HepG2 (cell line): ENCODE results near the gene MUC13. TPM values are rescaled to one million over a fixed set of nuclear protein-coding genes. Genes with fewer than 3 reads are reported as not detected.

ENCODE experiments used
- ATAC-seq: fragments of 200-7000 bp; cut with Tn5 transposase; 3 replicates; pipeline ENCODE4 v1.9.1; 2020; ENCODE audit warnings: mild to moderate bottlenecking, moderate library complexity
- BruUV-seq: library from RNA; stranded (reverse); fragments of 400-500 nt; replicated peaks from 2 replicates; lab custom pipeline; 2021; lab: Mats Ljungman, UMichigan
- CTCF ChIA-PET: fragments of 300-600 bp; formaldehyde crosslinking; extraction: SDS; loops from one replicate; lab custom pipeline; 2021; ENCODE audit warnings: low total read pairs, inconsistent platforms, low intra/inter-chr PET ratio; lab: Yijun Ruan, JAX
- POLR2A ChIA-PET: fragments of 350-600 bp; sonication (Branson Sonifier 250); formaldehyde crosslinking; loops from one replicate; lab custom pipeline; 2020; ENCODE audit warnings: antibody characterized with exemption, inconsistent platforms; lab: Yijun Ruan, JAX
- DNase-seq: peaks from one replicate; pipeline ENCODE4 v3.0.0-alpha.2; 2015; ENCODE audit warnings: low spot score
- FAIRE-seq: peaks from 3 replicates; lab custom pipeline; 2011; peaks lifted over from hg19 to GRCh38; lab: Jason Lieb, UNC
- H2AFZ ChIP-seq: one replicate; pipeline ENCODE4 v1.6.1; 2011; ENCODE audit warnings: low read length, inconsistent platforms
- H3K27ac ChIP-seq: fragments of 300-600 bp; 3 replicates; pipeline ENCODE4 v1.8.0; 2011; ENCODE audit warnings: mixed run types, mild to moderate bottlenecking, mixed read lengths, low read length, inconsistent platforms; ENCODE audit not compliant: insufficient read depth; ENCODE audit errors: extremely low read length
- H3K27me3 ChIP-seq, 2 experiments: fragments of 200-600 bp in 1 of 2; 2 replicates in 1 of 2; 3 replicates in 1 of 2; pipeline versions ENCODE4 v1.6.0 to v1.8.0; 2011; ENCODE audit warnings: low read length in 2 of 2, mild to moderate bottlenecking in 2 of 2, moderate library complexity in 2 of 2, inconsistent platforms in 1 of 2; ENCODE audit not compliant: insufficient read depth in 2 of 2, control insufficient read depth in 1 of 2
- H3K36me3 ChIP-seq, 2 experiments: fragments of 200-600 bp in 1 of 2; replicated peaks in 1 of 2; 2 replicates in 1 of 2; 3 replicates in 1 of 2; pipeline versions ENCODE4 v1.5.1 to v1.8.0; 2011; ENCODE audit warnings: low read length in 2 of 2, inconsistent platforms in 1 of 2; ENCODE audit not compliant: insufficient read depth in 2 of 2, control insufficient read depth in 1 of 2
- H3K4me1 ChIP-seq: 2 replicates; pipeline ENCODE4 v1.5.1; 2012; ENCODE audit warnings: low read length, inconsistent platforms; ENCODE audit not compliant: insufficient read depth
- H3K4me2 ChIP-seq: 2 replicates; pipeline ENCODE4 v1.6.0; 2011; ENCODE audit warnings: low read depth, low read length, inconsistent platforms
- H3K4me3 ChIP-seq, 3 experiments: fragments of 200-600 bp in 1 of 3; sonication (generic), shearing (Covaris generic) in 1 of 3; replicated peaks in 1 of 3; 2 replicates each; pipeline ENCODE4 v1.5.1; 2011 to 2016; ENCODE audit warnings: low read length in 3 of 3, inconsistent platforms in 2 of 3, low read depth in 2 of 3, mild to moderate bottlenecking in 2 of 3, control low read depth in 1 of 3, mixed read lengths in 1 of 3; ENCODE audit not compliant: insufficient read depth in 1 of 3
- H3K79me2 ChIP-seq: one replicate; pipeline ENCODE4 v1.6.1; 2011; ENCODE audit warnings: low read length, inconsistent platforms; ENCODE audit not compliant: insufficient read depth
- H3K9ac ChIP-seq: 2 replicates; pipeline ENCODE4 v1.6.0; 2011; ENCODE audit warnings: mild to moderate bottlenecking, low read depth, low read length, inconsistent platforms; ENCODE audit not compliant: insufficient read depth
- H3K9me3 ChIP-seq: 2 replicates; pipeline ENCODE4 v1.5.1; 2012; ENCODE audit warnings: mild to moderate bottlenecking, low read length
- H4K20me1 ChIP-seq: 2 replicates; pipeline ENCODE4 v1.6.0; 2011; ENCODE audit warnings: inconsistent platforms, mild to moderate bottlenecking, low read length, moderate library complexity; ENCODE audit not compliant: insufficient read depth
- MEF2D ChIP-seq: sonication (generic); formaldehyde crosslinking; IDR thresholded peaks from 2 replicates; pipeline ENCODE4 v1.5.1; 2020; ENCODE audit warnings: mild to moderate bottlenecking, missing genetic modification reagents
- SAP130 ChIP-seq: IDR thresholded peaks from 2 replicates; pipeline ENCODE4 v1.6.1; 2016; ENCODE audit warnings: low read depth
- SKI ChIP-seq: fragments of 450-650 bp; IDR thresholded peaks from one replicate; pipeline ENCODE4 v1.6.1; 2018; ENCODE audit warnings: mild to moderate bottlenecking; ENCODE audit not compliant: partially characterized antibody
- SOX6 ChIP-seq, 2 experiments: fragments of 450-650 bp in 1 of 2; sonication (generic) in 1 of 2; formaldehyde crosslinking in 1 of 2; IDR thresholded peaks; 2 replicates each; pipeline versions ENCODE4 v1.4.0 to v1.6.1; 2017 to 2020; ENCODE audit warnings: antibody characterized with exemption in 1 of 2, mild to moderate bottlenecking in 1 of 2, missing genetic modification reagents in 1 of 2
- TBX3 ChIP-seq: fragments of 450-650 bp; IDR thresholded peaks from 2 replicates; pipeline ENCODE4 v1.6.1; 2017; ENCODE audit warnings: antibody characterized with exemption, mild to moderate bottlenecking, inconsistent platforms, borderline replicate concordance
- ZBTB1 ChIP-seq: sonication (generic); formaldehyde crosslinking; IDR thresholded peaks from 2 replicates; pipeline ENCODE4 v1.4.0; 2020; ENCODE audit warnings: missing genetic modification reagents, borderline replicate concordance
- ZNF251 ChIP-seq: sonication (generic); formaldehyde crosslinking; IDR thresholded peaks from 2 replicates; pipeline ENCODE4 v1.9.0; 2021; ENCODE audit warnings: mild to moderate bottlenecking, missing genetic modification reagents
- ZNF256 ChIP-seq: sonication (generic); formaldehyde crosslinking; conservative IDR thresholded peaks from 2 replicates; pipeline ENCODE4 v1.4.0; 2020; ENCODE audit warnings: missing genetic modification reagents
- ZNF484 ChIP-seq: sonication (generic); formaldehyde crosslinking; IDR thresholded peaks from 2 replicates; pipeline ENCODE4 v1.5.1; 2020; ENCODE audit warnings: mild to moderate bottlenecking, low read depth, missing genetic modification reagents, borderline replicate concordance
- ZNF644 ChIP-seq: IDR thresholded peaks from 2 replicates; pipeline ENCODE4 v1.6.1; 2016; ENCODE audit warnings: low read depth
- ZNF747 ChIP-seq: sonication (generic); formaldehyde crosslinking; IDR thresholded peaks from 2 replicates; pipeline ENCODE4 v1.8.1; 2023; ENCODE audit warnings: missing genetic modification reagents, mild to moderate bottlenecking, borderline replicate concordance
- WGBS: methylation state at CpG from one replicate; pipeline ENCODE4 v1.1.6; 2017; ENCODE audit warnings: low lambda C conversion rate; 5-methylcytosine and 5-hydroxymethylcytosine counted together
- in situ Hi-C: cut with HindIII; loops from 2 replicates; pipeline ENCODE4 v1.10.0; 2017; ENCODE audit warnings: low pct_unique_long_range_greater_than_20kb; ENCODE audit not compliant: extremely low pct_ligation_motif_present
- intact Hi-C: fragments of 100-400 bp; cut with micrococcal nuclease; formaldehyde crosslinking; loops from one replicate; pipeline ENCODE4 v1.10.0; 2022; ENCODE audit not compliant: unreplicated experiment
- polyA plus RNA-seq, 8 experiments: library from polyadenylated mRNA; depleted of rRNA in 3 of 8; stranded (reverse) in 7 of 8; unstranded in 1 of 8; fragments of >200 nt; fragmentation: Illumina TruSeq in 4 of 8; extraction: Trizol in 4 of 8; gene quantifications; 2 replicates each; pipeline versions ENCODE4 v1.2.1 to v1.2.3, GENCODE V29; 2011 to 2016; ENCODE audit warnings: low read depth in 4 of 8, missing spikeins in 1 of 8, mixed read lengths in 1 of 8; ENCODE audit not compliant: insufficient read depth in 1 of 8
- total RNA-seq, 5 experiments: library from RNA; depleted of rRNA; stranded (reverse); fragments of >200 nt; fragmentation: Illumina TruSeq; extraction: Trizol; gene quantifications; 2 replicates each; pipeline ENCODE4 v1.2.3, GENCODE V29; 2016; ENCODE audit warnings: low read depth in 1 of 5
- TF ChIP-seq, protein P1 (sequence below): sonication (generic); formaldehyde crosslinking; IDR thresholded peaks from 2 replicates; pipeline ENCODE4 v1.9.0; 2022; ENCODE audit warnings: low read depth, missing genetic modification reagents
- TF ChIP-seq, protein P2 (sequence below): sonication (generic); formaldehyde crosslinking; IDR thresholded peaks from 2 replicates; pipeline ENCODE4 v1.8.0; 2023; ENCODE audit warnings: mild to moderate bottlenecking, missing genetic modification reagents
- TF ChIP-seq, protein P3 (sequence below): sonication (generic); IDR thresholded peaks from 2 replicates; pipeline ENCODE4 v1.6.1; 2016; ENCODE audit warnings: low read depth, borderline replicate concordance

MUC13 gene
- total and polyA plus RNA-seq, 2 of the 13 experiments (the other 11 are each of a cell fraction or from before 2014, with no cell fraction given), result 0.04 to 1.2 TPM

DNA sequence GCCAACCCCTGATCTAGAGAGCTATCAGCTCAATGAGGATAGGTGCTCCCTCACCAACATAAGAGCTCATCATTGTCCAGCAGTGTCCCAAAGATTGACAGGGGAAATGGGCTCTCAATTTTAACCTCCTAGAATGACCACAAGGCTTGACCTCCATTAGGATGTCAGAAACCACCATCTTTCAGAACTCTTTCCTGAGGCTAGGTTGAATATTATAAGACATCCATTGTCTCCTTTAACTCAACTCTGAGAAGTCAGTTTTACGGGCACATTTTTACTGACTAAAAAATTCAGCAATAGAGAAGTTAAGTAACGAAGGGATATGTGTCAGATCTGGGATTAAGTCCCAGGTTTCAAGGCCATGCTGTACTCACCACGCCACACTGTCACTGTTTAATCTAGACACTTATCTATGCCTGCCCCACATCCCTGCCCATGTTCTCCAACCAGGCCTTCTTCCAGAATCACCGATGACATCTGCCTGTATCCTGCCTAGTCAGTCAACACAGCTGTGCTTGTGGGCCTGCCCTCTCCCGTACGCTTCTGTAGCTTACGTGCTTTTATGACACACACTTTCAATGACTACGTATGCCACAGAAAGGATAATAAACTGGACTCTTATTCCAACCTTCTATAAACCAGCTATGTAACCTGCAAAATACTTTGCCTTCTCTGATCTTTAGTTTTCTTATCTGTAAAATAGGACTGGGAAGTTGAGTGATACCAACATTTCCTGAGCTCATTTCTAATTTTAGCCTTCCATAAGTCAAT, 17.1 kb upstream of the MUC13 start:
- in situ Hi-C loops, result no loop called here
- ATAC-seq (peak; percentile 50), DNase-seq (no peak), FAIRE-seq (no peak)
- H3K9ac ChIP-seq, result no peak overlapping the region
- H3K4me1 ChIP-seq, result peaks cover 15% of the 10 kb centered on the region
- no peaks in the 10 kb centered on the region for H3K27me3 ChIP-seq
- peak overlapping the region; percentile 46 for H3K4me2 ChIP-seq
- H3K27ac ChIP-seq, result no peak overlapping the region
- BruUV-seq, result no TSS peak
- 31% methylated on average over 8 of the region's 8 CpGs for WGBS
- ChIA-PET CTCF (no interaction called here), POLR2A (no interaction called here)
- intact Hi-C loops, result no loop called here
- no peak overlapping the region for H2AFZ ChIP-seq
- no peaks in the 10 kb centered on the region for H3K79me2 ChIP-seq
- TF ChIP-seq SOX6 (IDR thresholded peaks at IDR 0.05) (no peak), SOX6 (CRISPR knock-in tag; IDR thresholded peaks at IDR 0.05) (no peak)
- H4K20me1 ChIP-seq, result no peaks in the 10 kb centered on the region
- no peak overlapping the region for H3K4me3 ChIP-seq
- no peaks in the 10 kb centered on the region for H3K9me3 ChIP-seq
- no peaks in the 10 kb centered on the region for H3K36me3 ChIP-seq

DNA sequence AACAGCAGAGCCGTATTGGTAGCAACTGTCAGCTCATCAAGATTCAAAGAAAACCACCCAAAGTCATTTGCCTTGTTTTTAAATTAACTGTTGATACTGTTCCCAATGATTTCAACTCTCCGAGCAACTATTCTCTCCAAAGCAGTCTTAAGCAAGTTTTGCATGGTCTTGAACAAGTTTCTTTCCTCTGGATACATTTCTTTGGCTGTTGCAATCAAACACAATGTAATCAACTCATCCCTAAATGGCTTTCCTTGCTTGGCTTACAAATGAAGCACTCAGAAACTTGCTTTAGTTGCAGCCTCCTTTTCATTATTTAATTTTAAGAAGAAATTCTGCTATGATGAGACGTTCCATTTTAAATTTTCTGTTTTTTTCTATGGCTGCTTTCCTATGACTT, 15.5 kb upstream of the MUC13 start:
- no peak overlapping the region for H3K4me3 ChIP-seq
- intact Hi-C loops, result no loop called here
- no peaks in the 10 kb centered on the region for H3K79me2 ChIP-seq
- WGBS, result 35% methylated on average over 3 of the region's 3 CpGs
- H3K27me3 ChIP-seq, result no peaks in the 10 kb centered on the region
- no peak overlapping the region for H3K9ac ChIP-seq
- no peaks in the 10 kb centered on the region for H3K9me3 ChIP-seq
- FAIRE-seq (no peak), DNase-seq (no peak)
- no peaks in the 10 kb centered on the region for H3K36me3 ChIP-seq
- POLR2A ChIA-PET, result no interaction called here
- TF ChIP-seq ZNF484 (CRISPR knock-in tag), result no peak
- no peak for TF ChIP-seq SAP130 (CRISPR knock-in tag)
- TF ChIP-seq SKI, result no peak
- TF ChIP-seq MEF2D (CRISPR knock-in tag), result no peak
- no peak for TF ChIP-seq ZNF747 (CRISPR knock-in tag)
- TF ChIP-seq, protein P1, sequence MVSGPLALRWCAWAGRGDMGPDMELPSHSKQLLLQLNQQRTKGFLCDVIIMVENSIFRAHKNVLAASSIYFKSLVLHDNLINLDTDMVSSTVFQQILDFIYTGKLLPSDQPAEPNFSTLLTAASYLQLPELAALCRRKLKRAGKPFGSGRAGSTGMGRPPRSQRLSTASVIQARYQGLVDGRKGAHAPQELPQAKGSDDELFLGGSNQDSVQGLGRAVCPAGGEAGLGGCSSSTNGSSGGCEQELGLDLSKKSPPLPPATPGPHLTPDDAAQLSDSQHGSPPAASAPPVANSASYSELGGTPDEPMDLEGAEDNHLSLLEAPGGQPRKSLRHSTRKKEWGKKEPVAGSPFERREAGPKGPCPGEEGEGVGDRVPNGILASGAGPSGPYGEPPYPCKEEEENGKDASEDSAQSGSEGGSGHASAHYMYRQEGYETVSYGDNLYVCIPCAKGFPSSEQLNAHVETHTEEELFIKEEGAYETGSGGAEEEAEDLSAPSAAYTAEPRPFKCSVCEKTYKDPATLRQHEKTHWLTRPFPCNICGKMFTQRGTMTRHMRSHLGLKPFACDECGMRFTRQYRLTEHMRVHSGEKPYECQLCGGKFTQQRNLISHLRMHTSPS (CRISPR knock-in tag), result no peak
- TF ChIP-seq SOX6 (IDR thresholded peaks at IDR 0.05), result no peak
- TF ChIP-seq SOX6 (CRISPR knock-in tag; IDR thresholded peaks at IDR 0.05), result no peak
- TF ChIP-seq ZNF644, result no peak
- TF ChIP-seq ZNF256 (CRISPR knock-in tag), result no peak
- TF ChIP-seq, protein P2, sequence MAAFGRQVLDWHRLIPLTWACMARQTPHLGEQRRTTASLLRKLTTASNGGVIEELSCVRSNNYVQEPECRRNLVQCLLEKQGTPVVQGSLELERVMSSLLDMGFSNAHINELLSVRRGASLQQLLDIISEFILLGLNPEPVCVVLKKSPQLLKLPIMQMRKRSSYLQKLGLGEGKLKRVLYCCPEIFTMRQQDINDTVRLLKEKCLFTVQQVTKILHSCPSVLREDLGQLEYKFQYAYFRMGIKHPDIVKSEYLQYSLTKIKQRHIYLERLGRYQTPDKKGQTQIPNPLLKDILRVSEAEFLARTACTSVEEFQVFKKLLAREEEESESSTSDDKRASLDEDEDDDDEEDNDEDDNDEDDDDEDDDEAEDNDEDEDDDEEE (CRISPR knock-in tag), result no peak
- no peak for TF ChIP-seq ZNF251 (CRISPR knock-in tag)
- no peak for TF ChIP-seq ZBTB1 (CRISPR knock-in tag)
- TF ChIP-seq, protein P3, sequence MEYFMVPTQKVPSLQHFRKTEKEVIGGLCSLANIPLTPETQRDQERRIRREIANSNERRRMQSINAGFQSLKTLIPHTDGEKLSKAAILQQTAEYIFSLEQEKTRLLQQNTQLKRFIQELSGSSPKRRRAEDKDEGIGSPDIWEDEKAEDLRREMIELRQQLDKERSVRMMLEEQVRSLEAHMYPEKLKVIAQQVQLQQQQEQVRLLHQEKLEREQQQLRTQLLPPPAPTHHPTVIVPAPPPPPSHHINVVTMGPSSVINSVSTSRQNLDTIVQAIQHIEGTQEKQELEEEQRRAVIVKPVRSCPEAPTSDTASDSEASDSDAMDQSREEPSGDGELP, result no peak
- TF ChIP-seq TBX3, result no peak
- TF ChIP-seq, all 625 proteins: peak for 0
- CTCF ChIA-PET, result no interaction called here
- ATAC-seq, result no peak
- Histone ChIP-seq H2AFZ (no peak overlapping the region), H4K20me1 (no peaks in the 10 kb centered on the region), H3K4me2 (no peak overlapping the region), H3K4me1 (peaks cover 20% of the 10 kb centered on the region), H3K27ac (no peak overlapping the region)
- in situ Hi-C loops, result no loop called here
- no TSS peak for BruUV-seq
